Right lobe of liver (tissue), 4 donors: ENCODE data around the gene MORN2.

Experiments used
- POLR2A ChIP-seq: fragments of 450-650 bp; IDR thresholded peaks from one replicate; pipeline ENCODE4 v1.6.1; 2017; ENCODE audit warnings: antibody characterized with exemption, mild to moderate bottlenecking
- TF ChIP-seq, protein P1 (sequence below), 4 donors: fragments of 200-600 bp in 3 of 4; fragments of 450-650 bp in 1 of 4; IDR thresholded peaks; one replicate each; pipeline versions ENCODE4 v1.5.1 to v1.8.0; 2016 to 2022; ENCODE audit warnings: antibody characterized with exemption in 4 of 4, mild to moderate bottlenecking in 2 of 4
- donor health status: DM: no; HTN: no; CAD: no.
- donor health status: DM: no; HTN: no; CAD: no.
- donor health status: DM: no; HTN: yes; CAD: no.

DNA sequence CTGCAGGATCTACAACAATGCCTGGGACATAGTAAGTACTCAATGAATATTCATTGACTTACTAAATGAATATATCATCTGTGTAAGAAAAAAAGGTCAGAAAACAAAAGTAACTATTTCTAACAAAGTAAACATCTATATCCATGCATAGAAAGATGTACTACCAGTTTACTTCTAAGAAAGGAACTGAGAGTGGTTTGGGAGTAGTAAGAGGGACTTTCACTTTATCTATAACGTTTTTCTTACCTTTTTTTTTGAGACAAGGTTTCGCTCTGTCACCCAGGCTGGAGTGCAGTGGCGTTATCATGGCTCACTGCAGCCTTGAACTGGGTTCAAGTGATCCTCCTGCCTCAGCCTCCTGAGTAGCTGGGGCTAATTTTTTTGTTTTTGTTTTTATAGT is 25.7 kb upstream of the MORN2 start:
- TF ChIP-seq POLR2A: no peak
- TF ChIP-seq, protein P1, sequence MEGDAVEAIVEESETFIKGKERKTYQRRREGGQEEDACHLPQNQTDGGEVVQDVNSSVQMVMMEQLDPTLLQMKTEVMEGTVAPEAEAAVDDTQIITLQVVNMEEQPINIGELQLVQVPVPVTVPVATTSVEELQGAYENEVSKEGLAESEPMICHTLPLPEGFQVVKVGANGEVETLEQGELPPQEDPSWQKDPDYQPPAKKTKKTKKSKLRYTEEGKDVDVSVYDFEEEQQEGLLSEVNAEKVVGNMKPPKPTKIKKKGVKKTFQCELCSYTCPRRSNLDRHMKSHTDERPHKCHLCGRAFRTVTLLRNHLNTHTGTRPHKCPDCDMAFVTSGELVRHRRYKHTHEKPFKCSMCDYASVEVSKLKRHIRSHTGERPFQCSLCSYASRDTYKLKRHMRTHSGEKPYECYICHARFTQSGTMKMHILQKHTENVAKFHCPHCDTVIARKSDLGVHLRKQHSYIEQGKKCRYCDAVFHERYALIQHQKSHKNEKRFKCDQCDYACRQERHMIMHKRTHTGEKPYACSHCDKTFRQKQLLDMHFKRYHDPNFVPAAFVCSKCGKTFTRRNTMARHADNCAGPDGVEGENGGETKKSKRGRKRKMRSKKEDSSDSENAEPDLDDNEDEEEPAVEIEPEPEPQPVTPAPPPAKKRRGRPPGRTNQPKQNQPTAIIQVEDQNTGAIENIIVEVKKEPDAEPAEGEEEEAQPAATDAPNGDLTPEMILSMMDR (IDR thresholded peaks at IDR 0.05): no peak
